Stimulated activated CD4-positive, alpha-beta T cell treated with anti-CD3 and anti-CD28 coated beads, Interleukin-2, amount 100 ng/mL, for 24 hours (primary cell): Measurements from ENCODE around the gene ABCA6.

ENCODE experiments used
- DNase-seq, 2 donors: peaks; one replicate each; pipeline ENCODE4 v3.0.0-alpha.2; 2020

Gene ABCA6

GRCh38 chr17:69045646-69046045, 96.0 kb downstream of the ABCA6 start:
- DNase-seq = no peak

GRCh38 chr17:69044371-69044770, 97.3 kb downstream of the ABCA6 start:
- no peak for DNase-seq

GRCh38 chr17:69043098-69043734, 98.5 kb downstream of the ABCA6 start:
- DNase-seq = no peak

GRCh38 chr17:69042308-69042707, 99.4 kb downstream of the ABCA6 start:
- DNase-seq = no peak

- no peak for DNase-seq
These were observed 109.9 kb downstream of the ABCA6 start for GRCh38 chr17:69031839-69032238.

- no peak for DNase-seq
These were observed 111.5 kb downstream of the ABCA6 start for GRCh38 chr17:69030169-69030568.
